Measurements from ENCODE around the gene NEMP1. TPM values are rescaled to one million over a fixed set of nuclear protein-coding genes. Genes with fewer than 3 reads are reported as not detected.

The NEMP1 gene
- polyA plus RNA-seq, 1 donor (not counting 4 experiments of a cell fraction or from before 2014, with no cell fraction given): 18.6 TPM

DNA sequence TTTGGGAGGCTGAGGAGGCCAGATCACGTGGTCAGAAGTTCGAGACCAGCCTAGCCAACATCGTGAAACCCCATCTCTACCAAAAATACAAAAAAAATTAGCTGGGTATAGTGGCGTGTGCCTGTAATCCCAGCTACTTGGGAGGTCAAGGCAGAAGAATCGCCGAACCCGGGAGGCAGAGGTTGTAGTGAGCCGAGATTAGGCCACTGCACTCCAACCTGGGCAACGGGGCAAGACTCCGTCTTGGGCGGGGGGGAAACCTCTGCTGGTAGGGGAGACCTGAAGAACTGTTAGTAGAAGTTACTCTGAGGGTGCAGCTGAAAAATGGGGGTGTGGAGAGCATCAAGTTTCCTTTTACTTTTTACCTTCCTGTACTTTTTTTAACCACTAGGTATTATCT, 47.5 kb upstream of the NEMP1 start:
- Histone ChIP-seq H4K20me1 (ENCODE audit: control insufficient read depth, extremely low read depth, insufficient read depth, low read length) (no peaks in the 10 kb centered on the region), H3K79me2 (ENCODE audit: control insufficient read depth, insufficient read depth, low read length) (no peaks in the 10 kb centered on the region), H2AFZ (ENCODE audit: control insufficient read depth, low read length) (no peak overlapping the region), H3K9ac (ENCODE audit: control insufficient read depth, extremely low read depth, insufficient read depth, low read length) (no peak overlapping the region), H3K4me1 (ENCODE audit: control insufficient read depth, extremely low read depth, insufficient read depth, low read length) (peaks cover 16% of the 10 kb centered on the region), H3K27ac (ENCODE audit: control insufficient read depth, insufficient read depth, low read length) (no peak overlapping the region), H3K4me3 (ENCODE audit: control insufficient read depth in 2 of 3, extremely low read depth in 1 of 3, insufficient read depth in 2 of 3, low read depth in 1 of 3, low read length in 3 of 3) (no peak overlapping the region), H3K9me1 (ENCODE audit: control insufficient read depth, extremely low read depth, insufficient read depth, low read length) (no peaks in the 10 kb centered on the region), H3K9me3 (ENCODE audit: control insufficient read depth, low read depth, low read length) (no peaks in the 10 kb centered on the region), H3K27me3 (ENCODE audit: control insufficient read depth, extremely low read depth, insufficient read depth, low read length) (no peaks in the 10 kb centered on the region), H3K36me3 (ENCODE audit: control insufficient read depth in 2 of 2, extremely low read depth in 1 of 2, insufficient read depth in 2 of 2, low read length in 2 of 2) (no peaks in the 10 kb centered on the region), H3K4me2 (ENCODE audit: control insufficient read depth, extremely low read depth, insufficient read depth, low read depth, low read length) (no peak overlapping the region)
- FAIRE-seq (no peak), DNase-seq (ENCODE audit: low read depth, low spot score) (no peak)
- dilution Hi-C loops (cut with MboI; ENCODE audit: extremely low pct_ligation_motif_present, low sequenced_read_pairs): no loop called here
- TF ChIP-seq, protein P1, sequence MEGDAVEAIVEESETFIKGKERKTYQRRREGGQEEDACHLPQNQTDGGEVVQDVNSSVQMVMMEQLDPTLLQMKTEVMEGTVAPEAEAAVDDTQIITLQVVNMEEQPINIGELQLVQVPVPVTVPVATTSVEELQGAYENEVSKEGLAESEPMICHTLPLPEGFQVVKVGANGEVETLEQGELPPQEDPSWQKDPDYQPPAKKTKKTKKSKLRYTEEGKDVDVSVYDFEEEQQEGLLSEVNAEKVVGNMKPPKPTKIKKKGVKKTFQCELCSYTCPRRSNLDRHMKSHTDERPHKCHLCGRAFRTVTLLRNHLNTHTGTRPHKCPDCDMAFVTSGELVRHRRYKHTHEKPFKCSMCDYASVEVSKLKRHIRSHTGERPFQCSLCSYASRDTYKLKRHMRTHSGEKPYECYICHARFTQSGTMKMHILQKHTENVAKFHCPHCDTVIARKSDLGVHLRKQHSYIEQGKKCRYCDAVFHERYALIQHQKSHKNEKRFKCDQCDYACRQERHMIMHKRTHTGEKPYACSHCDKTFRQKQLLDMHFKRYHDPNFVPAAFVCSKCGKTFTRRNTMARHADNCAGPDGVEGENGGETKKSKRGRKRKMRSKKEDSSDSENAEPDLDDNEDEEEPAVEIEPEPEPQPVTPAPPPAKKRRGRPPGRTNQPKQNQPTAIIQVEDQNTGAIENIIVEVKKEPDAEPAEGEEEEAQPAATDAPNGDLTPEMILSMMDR (optimal IDR thresholded peaks at IDR 0.05 in 1 of 3, IDR thresholded peaks at IDR 0.05 in 1 of 3, conservative IDR thresholded peaks at IDR 0.05 in 1 of 3; ENCODE audit: extremely low read depth in 1 of 3, insufficient read depth in 2 of 3, low read length in 3 of 3): no peak
- no peak for TF ChIP-seq EZH2 (IDR thresholded peaks at IDR 0.05; ENCODE audit: low read length)

DNA sequence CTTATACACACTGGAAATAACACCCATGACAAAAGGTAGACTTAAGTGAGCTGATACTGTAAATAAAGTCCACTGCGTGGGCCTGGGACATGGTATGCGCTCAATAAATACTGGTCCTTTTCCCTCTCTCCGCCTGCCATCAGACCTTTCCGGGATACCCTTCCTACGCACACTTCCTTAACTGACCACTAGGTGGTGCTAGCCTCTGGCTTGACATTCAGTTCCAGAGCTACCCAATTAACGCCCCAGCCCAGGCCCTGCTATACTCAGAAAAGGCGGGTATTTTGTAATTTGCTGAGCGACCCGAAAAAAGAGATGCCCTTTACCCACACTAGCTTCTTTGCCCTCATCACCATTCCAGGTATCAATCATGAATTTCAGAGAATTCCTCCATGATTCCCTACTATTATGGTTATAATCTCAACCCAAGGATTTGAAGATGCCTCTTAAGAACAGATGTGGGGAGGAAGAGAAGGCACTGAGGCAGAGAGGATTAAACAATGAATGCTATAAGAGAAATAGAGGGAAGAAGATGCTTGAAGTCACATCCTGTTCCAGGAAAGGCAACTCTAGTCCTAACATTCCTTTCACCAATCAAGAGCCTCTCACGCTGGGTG, 45.8 kb upstream of the NEMP1 start:
- Histone ChIP-seq H3K4me2 (ENCODE audit: control insufficient read depth, extremely low read depth, insufficient read depth, low read depth, low read length) (no peak overlapping the region), H3K9ac (ENCODE audit: control insufficient read depth, extremely low read depth, insufficient read depth, low read length) (no peak overlapping the region), H3K79me2 (ENCODE audit: control insufficient read depth, insufficient read depth, low read length) (no peaks in the 10 kb centered on the region), H3K9me3 (ENCODE audit: control insufficient read depth, low read depth, low read length) (no peaks in the 10 kb centered on the region), H3K9me1 (ENCODE audit: control insufficient read depth, extremely low read depth, insufficient read depth, low read length) (no peaks in the 10 kb centered on the region), H4K20me1 (ENCODE audit: control insufficient read depth, extremely low read depth, insufficient read depth, low read length) (no peaks in the 10 kb centered on the region), H3K4me3 (ENCODE audit: control insufficient read depth in 2 of 3, extremely low read depth in 1 of 3, insufficient read depth in 2 of 3, low read depth in 1 of 3, low read length in 3 of 3) (no peak overlapping the region), H2AFZ (ENCODE audit: control insufficient read depth, low read length) (no peak overlapping the region), H3K36me3 (ENCODE audit: control insufficient read depth in 2 of 2, extremely low read depth in 1 of 2, insufficient read depth in 2 of 2, low read length in 2 of 2) (no peaks in the 10 kb centered on the region), H3K4me1 (ENCODE audit: control insufficient read depth, extremely low read depth, insufficient read depth, low read length) (peaks cover 16% of the 10 kb centered on the region), H3K27ac (ENCODE audit: control insufficient read depth, insufficient read depth, low read length) (no peak overlapping the region), H3K27me3 (ENCODE audit: control insufficient read depth, extremely low read depth, insufficient read depth, low read length) (no peaks in the 10 kb centered on the region)
- DNase-seq (ENCODE audit: low read depth, low spot score): no peak
- dilution Hi-C loops (cut with MboI; ENCODE audit: extremely low pct_ligation_motif_present, low sequenced_read_pairs): no loop called here
- TF ChIP-seq, protein P1 (optimal IDR thresholded peaks at IDR 0.05 in 1 of 3, IDR thresholded peaks at IDR 0.05 in 1 of 3, conservative IDR thresholded peaks at IDR 0.05 in 1 of 3; ENCODE audit: extremely low read depth in 1 of 3, insufficient read depth in 2 of 3, low read length in 3 of 3): peak; percentile 90 to 98 (median 98)
- no peak for TF ChIP-seq EZH2 (IDR thresholded peaks at IDR 0.05; ENCODE audit: low read length)
- no peak for FAIRE-seq
